Endodermal cell (in vitro differentiated cells): Measurements from ENCODE around the gene MYO16. TPM values are rescaled to one million over a fixed set of nuclear protein-coding genes. Genes with fewer than 3 reads are reported as not detected.

Source experiments
- DNase-seq: peaks from one replicate; pipeline ENCODE4 v3.0.0-alpha.2; 2017
- H3K27ac ChIP-seq: 2 replicates; pipeline ENCODE4 v1.5.1; 2013; ENCODE audit warnings: mild to moderate bottlenecking, low read depth, low read length, moderate library complexity
- H3K27me3 ChIP-seq: 2 replicates; pipeline ENCODE4 v1.6.1; 2013; ENCODE audit warnings: mild to moderate bottlenecking, low read length, moderate library complexity; ENCODE audit not compliant: insufficient read depth, control insufficient read depth, poor library complexity, severe bottlenecking
- H3K36me3 ChIP-seq: 2 replicates; pipeline ENCODE4 v1.7.0; 2013; ENCODE audit warnings: mild to moderate bottlenecking, low read length, moderate library complexity; ENCODE audit not compliant: control insufficient read depth, insufficient read depth
- H3K4me1 ChIP-seq: one replicate; pipeline ENCODE4 v1.7.0; 2013; ENCODE audit warnings: low read length; ENCODE audit not compliant: control insufficient read depth, insufficient read depth
- H3K4me3 ChIP-seq: 2 replicates; pipeline ENCODE4 v1.5.1; 2013; ENCODE audit warnings: mild to moderate bottlenecking, low read length, moderate library complexity
- H3K9ac ChIP-seq: 2 replicates; pipeline ENCODE4 v1.6.1; 2013; ENCODE audit warnings: mild to moderate bottlenecking, low read length, moderate library complexity; ENCODE audit not compliant: poor library complexity, severe bottlenecking; ENCODE audit errors: extremely low read depth
- H3K9me3 ChIP-seq: 2 replicates; pipeline ENCODE4 v1.6.1; 2013; ENCODE audit warnings: mild to moderate bottlenecking, low read length, moderate library complexity; ENCODE audit not compliant: control insufficient read depth
- H3K27ac Mint-ChIP-seq: 2 replicates; pipeline ENCODE4 v1.8.0; 2020; ENCODE audit warnings: mixed read lengths
- H3K27me3 Mint-ChIP-seq: 2 replicates; pipeline ENCODE4 v1.8.0; 2021; ENCODE audit warnings: mild to moderate bottlenecking, mixed read lengths; ENCODE audit not compliant: insufficient read depth
- H3K36me3 Mint-ChIP-seq: 2 replicates; pipeline ENCODE4 v1.8.0; 2020; ENCODE audit warnings: low read depth, mixed read lengths
- H3K4me1 Mint-ChIP-seq: 2 replicates; pipeline ENCODE4 v1.8.0; 2020; ENCODE audit warnings: mixed read lengths
- H3K4me3 Mint-ChIP-seq: 2 replicates; pipeline ENCODE4 v1.8.0; 2020; ENCODE audit warnings: mild to moderate bottlenecking, moderate library complexity, mixed read lengths
- H3K9me3 Mint-ChIP-seq: 2 replicates; pipeline ENCODE4 v1.8.0; 2020; ENCODE audit warnings: mild to moderate bottlenecking, mixed read lengths
- CTCF ChIP-seq: fragments of 200-600 bp; sonication (generic); conservative IDR thresholded peaks from 2 replicates; pipeline ENCODE4 v1.5.0; 2021; ENCODE audit warnings: antibody characterized with exemption, mild to moderate bottlenecking
- WGBS, 2 experiments: methylation state at CpG; one replicate each; pipeline versions ENCODE4 v1.1.5 to v1.1.7; 2013; ENCODE audit warnings: missing lambda C conversion rate in 2 of 2, mixed read lengths in 1 of 2; ENCODE audit not compliant: insufficient coverage in 1 of 2, insufficient read length in 1 of 2; 5-methylcytosine and 5-hydroxymethylcytosine counted together
- total RNA-seq, 2 donors: library from RNA; stranded (reverse); fragmentation: NEBNext Ultra II Directional in 1 of 2; extraction: Animal tissue kit (Norgen Biotek cat#: 25700) in 1 of 2; gene quantifications; 2 replicates in 1 of 2; 3 replicates in 1 of 2; pipeline ENCODE4 v1.2.1, GENCODE V29; 2021

The MYO16 gene
- total RNA-seq, 2 donors from 2014 or later = 0.70 to 1.2 TPM

DNA sequence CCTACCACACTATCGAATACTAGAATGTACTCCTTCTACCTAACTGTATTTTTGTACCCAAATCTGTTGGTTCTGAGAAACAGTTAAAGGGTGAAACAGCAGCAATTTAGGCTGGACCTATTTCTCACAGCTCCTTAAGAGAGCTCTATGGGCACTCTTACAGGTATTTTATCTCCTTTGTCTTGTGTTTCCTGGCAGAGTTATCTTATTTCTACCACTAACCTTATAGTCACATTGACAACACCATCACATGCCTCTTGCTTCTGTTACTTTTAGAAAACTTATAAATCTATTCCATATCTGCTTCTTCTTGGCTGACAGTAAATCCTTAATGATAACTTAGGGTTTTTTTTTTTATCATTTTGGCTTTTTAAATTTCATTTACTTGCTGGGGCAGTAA, 130.7 kb downstream of the MYO16 start:
- Mint-ChIP-seq H3K27me3 (no peaks in the 10 kb centered on the region), H3K4me1 (no peaks in the 10 kb centered on the region), H3K36me3 (no peaks in the 10 kb centered on the region), H3K9me3 (no peaks in the 10 kb centered on the region), H3K4me3 (no peak overlapping the region), H3K27ac (no peak overlapping the region)
- H3K9me3 ChIP-seq = no peaks in the 10 kb centered on the region
- H3K27me3 ChIP-seq = no peaks in the 10 kb centered on the region
- no peak overlapping the region for H3K27ac ChIP-seq
- 85 to 88% methylated on average over 1 of the region's 1 CpG for WGBS, 2 experiments
- H3K36me3 ChIP-seq = no peaks in the 10 kb centered on the region
- H3K4me3 ChIP-seq = no peak overlapping the region
- no peaks in the 10 kb centered on the region for H3K4me1 ChIP-seq
- DNase-seq = no peak
- no peak overlapping the region for H3K9ac ChIP-seq
- TF ChIP-seq CTCF = no peak

GRCh38 chr13:108760541-108760940, 131.1 kb downstream of the MYO16 start:
- H3K27ac ChIP-seq = no peak overlapping the region
- whole genome bisulfite sequencing, 2 experiments = 83% methylated on average over 3 of the region's 3 CpGs; no CpG with 5 or more reads in 1 of the 2 experiments
- DNase-seq = no peak
- no peaks in the 10 kb centered on the region for H3K36me3 ChIP-seq
- no peaks in the 10 kb centered on the region for H3K9me3 ChIP-seq
- Mint-ChIP-seq H3K4me3 (no peak overlapping the region), H3K4me1 (no peaks in the 10 kb centered on the region), H3K36me3 (no peaks in the 10 kb centered on the region), H3K9me3 (no peaks in the 10 kb centered on the region), H3K27ac (no peak overlapping the region), H3K27me3 (no peaks in the 10 kb centered on the region)
- TF ChIP-seq CTCF = no peak
- no peak overlapping the region for H3K9ac ChIP-seq
- no peaks in the 10 kb centered on the region for H3K27me3 ChIP-seq
- H3K4me1 ChIP-seq = no peaks in the 10 kb centered on the region
- no peak overlapping the region for H3K4me3 ChIP-seq

DNA sequence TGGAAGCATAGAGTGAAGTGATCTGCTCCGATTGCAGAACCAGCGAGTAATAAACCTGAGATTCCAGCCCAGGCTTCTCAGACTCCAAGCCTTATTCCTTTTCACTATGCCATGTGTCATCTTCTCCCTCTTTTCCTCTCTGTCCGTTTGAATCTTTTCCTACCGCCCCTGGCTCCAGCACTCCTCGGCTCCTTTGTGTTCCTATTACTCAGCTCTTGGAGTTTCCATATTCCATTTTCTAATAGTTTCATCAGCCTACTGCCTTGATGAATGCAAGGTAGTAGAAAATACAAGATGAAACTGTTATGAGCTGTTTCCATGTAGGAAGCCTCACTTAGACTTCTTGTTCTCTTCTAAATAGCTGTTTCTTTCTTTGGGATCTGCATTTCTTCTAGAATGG, 138.6 kb downstream of the MYO16 start:
- Histone ChIP-seq H3K4me3 (no peak overlapping the region), H3K9ac (no peak overlapping the region), H3K36me3 (no peaks in the 10 kb centered on the region), H3K9me3 (no peaks in the 10 kb centered on the region), H3K4me1 (no peaks in the 10 kb centered on the region), H3K27ac (no peak overlapping the region), H3K27me3 (no peaks in the 10 kb centered on the region)
- DNase-seq = no peak
- Mint-ChIP-seq H3K27me3 (no peaks in the 10 kb centered on the region), H3K27ac (no peak overlapping the region), H3K4me1 (peaks cover 13% of the 10 kb centered on the region), H3K4me3 (no peak overlapping the region), H3K36me3 (no peaks in the 10 kb centered on the region), H3K9me3 (no peaks in the 10 kb centered on the region)
- TF ChIP-seq CTCF = no peak
- WGBS, 2 experiments = 73 to 83% methylated on average over 3 to 5 of the region's 5 CpGs
